HG03457 (cell line): ENCODE measurements around the gene TSTD2.
"Not testable (repeated sequence)": the region's sequence is repeated elsewhere in the genome, so short reads cannot be mapped to it uniquely, and the experiment has no call there.

Experiments used
- ATAC-seq: cut with Tn5 transposase; IDR thresholded peaks from one replicate; pipeline ENCODE4 v1.9.1; 2021; ENCODE audit warnings: moderate number of reproducible peaks; ENCODE audit not compliant: unreplicated experiment

The TSTD2 gene

GRCh38 chr9:97593960-97594359 lies 39.2 kb downstream of the TSTD2 start:
- ATAC-seq, result no peak

GRCh38 chr9:97592126-97592525 lies 41.0 kb downstream of the TSTD2 start:
- no peak for ATAC-seq

GRCh38 chr9:97591535-97591934 lies 41.6 kb downstream of the TSTD2 start:
- ATAC-seq, result no peak

GRCh38 chr9:97586909-97587308 lies 46.3 kb downstream of the TSTD2 start:
- ATAC-seq, result not testable (repeated sequence)

GRCh38 chr9:97584778-97585177 lies 48.4 kb downstream of the TSTD2 start:
- not testable (repeated sequence) for ATAC-seq

- ATAC-seq, result not testable (repeated sequence)
Observed at GRCh38 chr9:97581590-97581989, 51.6 kb downstream of the TSTD2 start.

GRCh38 chr9:97579914-97580313 lies 53.3 kb downstream of the TSTD2 start:
- no peak for ATAC-seq

GRCh38 chr9:97578846-97579245 lies 54.3 kb downstream of the TSTD2 start:
- no peak for ATAC-seq

GRCh38 chr9:97577051-97577450 lies 56.1 kb downstream of the TSTD2 start:
- no peak for ATAC-seq

- ATAC-seq, result no peak
Observed at GRCh38 chr9:97575673-97576200, 57.4 kb downstream of the TSTD2 start.

GRCh38 chr9:97574921-97575672 lies 58.1 kb downstream of the TSTD2 start:
- not testable (repeated sequence) for ATAC-seq

- ATAC-seq, result not testable (repeated sequence)
Observed at GRCh38 chr9:97574101-97574571, 59.0 kb downstream of the TSTD2 start.

- ATAC-seq, result no peak
Observed at GRCh38 chr9:97573482-97574073, 59.6 kb downstream of the TSTD2 start.

- no peak for ATAC-seq
Observed at GRCh38 chr9:97572892-97573365, 60.2 kb downstream of the TSTD2 start.

GRCh38 chr9:97572196-97572891 lies 60.8 kb downstream of the TSTD2 start:
- ATAC-seq, result no peak

- ATAC-seq, result no peak
Observed at GRCh38 chr9:97571664-97572063, 61.5 kb downstream of the TSTD2 start.

- ATAC-seq, result no peak
Observed at GRCh38 chr9:97570899-97571298, 62.3 kb downstream of the TSTD2 start.

- no peak for ATAC-seq
Observed at GRCh38 chr9:97568461-97569275, 64.5 kb downstream of the TSTD2 start.

- ATAC-seq, result no peak
Observed at GRCh38 chr9:97567894-97568202, 65.3 kb downstream of the TSTD2 start.

GRCh38 chr9:97567182-97567893 lies 65.8 kb downstream of the TSTD2 start:
- ATAC-seq, result no peak
